AG10803 (cell line): ENCODE data around the gene CBL.
"Not testable (repeated sequence)": the region's sequence is repeated elsewhere in the genome, so short reads cannot be mapped to it uniquely, and the experiment has no call there.

Experiments
- DNase-seq: peaks from one replicate; pipeline ENCODE4 v3.0.0; 2010; ENCODE audit warnings: low read depth
- H3K4me3 ChIP-seq: 2 replicates; pipeline ENCODE4 v1.5.1; 2011; ENCODE audit warnings: mild to moderate bottlenecking, low read length, control low read depth
- TF ChIP-seq, protein P1 (sequence below): conservative IDR thresholded peaks from 2 replicates; pipeline ENCODE4 v1.5.1; 2011; ENCODE audit warnings: mild to moderate bottlenecking, low read length, control low read depth, inconsistent platforms

Gene CBL

DNA sequence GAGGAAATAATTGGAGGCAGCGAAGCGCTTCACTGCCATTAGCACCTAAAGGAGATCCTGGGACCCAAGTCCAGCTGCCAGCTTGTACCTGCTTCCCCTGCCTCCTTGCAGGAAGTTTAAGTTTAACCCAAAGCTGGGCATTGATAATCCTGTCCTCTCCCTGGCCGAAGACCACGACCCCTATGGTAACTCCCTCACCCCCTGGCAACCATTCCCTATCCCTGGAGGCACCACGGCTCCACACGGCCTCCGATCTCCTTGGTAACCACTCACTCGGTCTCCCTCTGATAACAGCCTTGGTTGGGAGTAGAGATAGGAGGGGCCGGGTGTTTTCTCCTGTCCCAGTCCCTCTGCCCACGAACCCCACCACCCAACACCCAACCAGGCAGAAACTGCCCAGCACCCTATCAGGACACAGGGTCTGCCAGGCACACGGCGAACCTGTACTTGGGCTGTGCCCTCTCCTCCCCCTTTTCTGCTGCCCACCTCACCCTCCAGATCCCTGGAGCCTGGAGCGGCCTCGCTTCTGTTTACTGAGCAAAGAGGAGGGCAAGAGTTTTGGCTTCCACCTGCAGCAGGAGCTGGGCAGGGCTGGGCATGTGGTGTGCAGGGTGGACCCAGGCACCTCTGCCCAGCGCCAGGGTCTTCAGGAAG, 20.0 kb upstream of the CBL start:
- TF ChIP-seq, protein P1, sequence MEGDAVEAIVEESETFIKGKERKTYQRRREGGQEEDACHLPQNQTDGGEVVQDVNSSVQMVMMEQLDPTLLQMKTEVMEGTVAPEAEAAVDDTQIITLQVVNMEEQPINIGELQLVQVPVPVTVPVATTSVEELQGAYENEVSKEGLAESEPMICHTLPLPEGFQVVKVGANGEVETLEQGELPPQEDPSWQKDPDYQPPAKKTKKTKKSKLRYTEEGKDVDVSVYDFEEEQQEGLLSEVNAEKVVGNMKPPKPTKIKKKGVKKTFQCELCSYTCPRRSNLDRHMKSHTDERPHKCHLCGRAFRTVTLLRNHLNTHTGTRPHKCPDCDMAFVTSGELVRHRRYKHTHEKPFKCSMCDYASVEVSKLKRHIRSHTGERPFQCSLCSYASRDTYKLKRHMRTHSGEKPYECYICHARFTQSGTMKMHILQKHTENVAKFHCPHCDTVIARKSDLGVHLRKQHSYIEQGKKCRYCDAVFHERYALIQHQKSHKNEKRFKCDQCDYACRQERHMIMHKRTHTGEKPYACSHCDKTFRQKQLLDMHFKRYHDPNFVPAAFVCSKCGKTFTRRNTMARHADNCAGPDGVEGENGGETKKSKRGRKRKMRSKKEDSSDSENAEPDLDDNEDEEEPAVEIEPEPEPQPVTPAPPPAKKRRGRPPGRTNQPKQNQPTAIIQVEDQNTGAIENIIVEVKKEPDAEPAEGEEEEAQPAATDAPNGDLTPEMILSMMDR: no peak
- H3K4me3 ChIP-seq: no peak overlapping the region
- no peak for DNase-seq

DNA sequence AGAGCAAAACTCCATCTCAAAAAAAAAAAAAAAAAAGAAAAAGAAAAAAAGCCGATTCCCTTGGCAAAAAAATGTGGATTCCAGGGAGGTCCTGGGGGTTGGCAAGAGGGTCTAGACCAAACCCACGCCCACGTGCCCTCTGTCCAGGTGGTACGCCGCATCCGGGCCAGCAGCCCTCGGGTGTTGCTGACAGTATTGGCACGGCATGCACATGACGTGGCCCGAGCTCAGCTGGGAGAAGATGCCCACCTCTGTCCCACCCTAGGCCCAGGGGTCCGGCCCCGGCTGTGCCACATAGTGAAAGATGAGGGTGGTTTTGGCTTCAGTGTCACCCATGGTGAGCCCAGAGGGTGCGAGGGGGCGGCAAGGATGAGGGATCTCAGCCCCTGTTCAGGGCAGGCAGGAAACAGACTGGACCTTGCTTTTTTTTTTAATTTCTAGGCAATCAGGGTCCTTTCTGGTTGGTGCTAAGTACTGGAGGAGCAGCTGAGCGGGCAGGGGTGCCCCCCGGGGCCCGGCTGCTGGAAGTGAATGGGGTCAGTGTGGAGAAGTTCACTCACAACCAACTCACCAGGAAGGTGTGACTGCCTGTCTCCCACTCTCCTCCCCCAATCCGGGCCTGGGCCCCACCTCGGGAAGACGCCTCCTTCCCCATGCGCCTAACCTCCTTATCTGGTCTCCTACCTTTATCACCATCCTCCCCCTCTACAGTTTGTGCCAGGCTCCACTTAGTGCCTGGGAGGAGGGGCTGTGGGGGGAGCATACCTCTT, 18.8 kb upstream of the CBL start:
- no peak overlapping the region for H3K4me3 ChIP-seq
- TF ChIP-seq, protein P1: no peak
- no peak for DNase-seq

DNA sequence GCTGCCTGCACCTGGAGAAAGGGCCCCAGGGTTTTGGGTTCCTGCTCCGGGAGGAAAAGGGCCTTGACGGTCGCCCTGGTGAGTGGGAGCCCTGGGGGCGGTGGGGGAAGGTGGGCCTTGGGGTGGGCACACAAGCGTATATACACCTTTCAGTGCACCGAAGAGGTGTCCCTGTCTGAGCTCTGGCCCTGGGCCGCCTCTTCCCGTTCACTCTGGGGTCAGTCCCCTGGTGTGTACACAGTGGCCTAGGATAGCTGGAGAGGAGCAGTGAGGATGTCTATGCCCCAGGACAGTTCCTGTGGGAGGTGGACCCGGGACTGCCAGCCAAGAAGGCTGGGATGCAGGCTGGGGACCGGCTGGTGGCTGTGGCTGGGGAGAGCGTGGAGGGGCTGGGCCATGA, 18.1 kb upstream of the CBL start:
- no peak overlapping the region for H3K4me3 ChIP-seq
- DNase-seq: no peak
- TF ChIP-seq, protein P1: no peak

GRCh38 chr11:119188887-119189286, 17.3 kb upstream of the CBL start:
- DNase-seq: no peak
- TF ChIP-seq, protein P1: no peak
- no peak overlapping the region for H3K4me3 ChIP-seq

- TF ChIP-seq, protein P1: no peak
- no peak overlapping the region for H3K4me3 ChIP-seq
- no peak for DNase-seq
Measured at GRCh38 chr11:119189393-119189792, 16.7 kb upstream of the CBL start.

DNA sequence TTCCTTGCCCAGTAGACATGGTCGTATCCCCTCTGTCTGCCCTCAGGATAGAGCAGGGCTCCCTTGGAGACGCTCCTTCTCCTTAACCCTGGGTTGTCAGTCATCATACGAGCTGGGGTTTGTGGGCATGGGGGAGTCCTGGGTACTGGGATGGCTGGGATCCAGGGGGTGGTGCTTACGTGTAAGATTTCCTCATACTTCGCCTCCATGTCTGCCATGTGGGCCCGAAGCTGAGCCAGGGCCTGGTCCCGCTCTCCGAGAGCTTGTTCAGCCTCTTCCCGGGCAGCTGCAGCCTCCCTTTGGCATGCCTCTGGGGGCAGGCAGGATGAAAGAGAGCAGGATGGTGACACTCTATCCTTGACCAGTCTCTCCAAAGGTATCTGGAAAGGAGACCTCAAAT, 15.6 kb upstream of the CBL start:
- TF ChIP-seq, protein P1: no peak

DNA sequence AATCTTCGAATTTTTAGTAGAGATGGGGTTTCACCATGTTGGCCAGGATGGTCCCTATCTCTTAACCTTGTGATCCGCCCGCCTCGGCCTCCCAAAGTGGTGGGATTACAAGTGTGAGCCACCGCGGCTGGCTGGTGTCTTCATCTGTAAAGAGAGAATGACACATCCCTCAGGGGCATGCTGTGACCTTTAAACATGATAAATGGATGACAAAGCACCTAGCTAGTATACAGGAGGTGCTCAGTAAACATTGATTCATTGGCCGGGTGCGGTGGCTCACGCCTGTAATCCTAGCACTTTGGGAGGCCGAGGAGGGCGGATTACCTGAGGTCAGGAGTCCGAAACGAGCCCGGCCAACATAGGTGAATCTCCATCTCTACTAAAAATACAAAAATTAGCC, 14.9 kb upstream of the CBL start:
- H3K4me3 ChIP-seq, DNase-seq: not testable (repeated sequence)

More for the DNA sequence above, 15.6 kb upstream of the CBL start:
- H3K4me3 ChIP-seq: no peak overlapping the region
- no peak for DNase-seq
